Suppressor macrophage treated with lipopolysaccharide for 1 hour (primary cell): Measurements from ENCODE around the gene PCDHGA1.
"Not testable (repeated sequence)": the region's sequence is repeated elsewhere in the genome, so short reads cannot be mapped to it uniquely, and the experiment has no call there.

Experiments used
- DNase-seq, 3 donors: peaks; one replicate each; pipeline ENCODE4 v3.0.0-alpha.2; 2020 to 2022

The PCDHGA1 gene

GRCh38 chr5:141383345-141383744, 53.0 kb downstream of the PCDHGA1 start:
- no peak for DNase-seq

GRCh38 chr5:141384471-141385267, 54.4 kb downstream of the PCDHGA1 start:
- no peak for DNase-seq

- DNase-seq = peak; percentile 43 to 60 (median 56)
Measured at GRCh38 chr5:141387557-141388311, 57.4 kb downstream of the PCDHGA1 start, which contains the start of gene PCDHGB4. TSS of gene PCDHGB4 (plus strand) at chr5:141387698. CDS start at chr5:141387885, 187 bp downstream.

GRCh38 chr5:141388661-141389060, 58.3 kb downstream of the PCDHGA1 start:
- no peak for DNase-seq

- no peak for DNase-seq
Measured at GRCh38 chr5:141389153-141390042, 59.1 kb downstream of the PCDHGA1 start.

GRCh38 chr5:141392429-141393198, 62.3 kb downstream of the PCDHGA1 start, which contains the start of gene PCDHGA8:
TSS of gene PCDHGA8 (plus strand) at chr5:141392633. CDS start at chr5:141392814, 181 bp downstream.
- DNase-seq = no peak

- DNase-seq = no peak
Measured at GRCh38 chr5:141393267-141393666, 63.0 kb downstream of the PCDHGA1 start.

GRCh38 chr5:141394401-141395187, 64.3 kb downstream of the PCDHGA1 start:
- not testable (repeated sequence) for DNase-seq

- peak; percentile 53 to 75 (median 72) for DNase-seq
Measured at GRCh38 chr5:141397756-141398551, 67.6 kb downstream of the PCDHGA1 start, which contains the start of gene PCDHGB5. TSS of gene PCDHGB5 (plus strand) at chr5:141397947. CDS start at chr5:141398128, 181 bp downstream.

- DNase-seq = no peak
Measured at GRCh38 chr5:141398608-141399007, 68.3 kb downstream of the PCDHGA1 start.

GRCh38 chr5:141399555-141400258, 69.4 kb downstream of the PCDHGA1 start:
- DNase-seq = no peak

GRCh38 chr5:141402553-141403243, 72.4 kb downstream of the PCDHGA1 start, which contains the start of gene PCDHGA9:
TSS of gene PCDHGA9 (plus strand) at chr5:141402778. CDS start at chr5:141402953, 175 bp downstream.
- peak; percentile 34 to 47 (median 44) for DNase-seq

- no peak for DNase-seq
Measured at GRCh38 chr5:141403387-141403786, 73.1 kb downstream of the PCDHGA1 start.

- DNase-seq = peak; percentile 61 to 84 (median 73)
Measured at GRCh38 chr5:141407790-141408505, 77.6 kb downstream of the PCDHGA1 start, which contains the start of gene PCDHGB6. TSS of gene PCDHGB6 (plus strand) at chr5:141408021. CDS start at chr5:141408203, 182 bp downstream.

GRCh38 chr5:141409598-141410306, 79.4 kb downstream of the PCDHGA1 start:
- no peak for DNase-seq

GRCh38 chr5:141411575-141411974, 81.3 kb downstream of the PCDHGA1 start:
- no peak for DNase-seq
